ENCODE measurements around the gene C20orf96. TPM values are rescaled to one million over a fixed set of nuclear protein-coding genes. Genes with fewer than 3 reads are reported as not detected.

The C20orf96 gene
- total and polyA plus RNA-seq, 2 experiments from 2014 or later: 14.6 to 36.3 TPM

- DNase-seq (ENCODE audit: low spot score) (no peak), ATAC-seq (no peak)
- H3K4me2 ChIP-seq: no peak overlapping the region
- peaks cover 7% of the 10 kb centered on the region; the same call in 1 of the 2 replicates for H4K20me1 ChIP-seq (replicated peaks; ENCODE audit: insufficient read depth)
- peaks cover 5% of the 10 kb centered on the region; the same call in 2 of the 3 replicates for H3K9me3 Mint-ChIP-seq
- H3K4me1 Mint-ChIP-seq: peaks cover 9% of the 10 kb centered on the region; the same call in 2 of the 3 replicates
- no peaks in the 10 kb centered on the region for H3K79me2 ChIP-seq (replicated peaks; ENCODE audit: insufficient read depth)
- H3K27ac Mint-ChIP-seq: no peak overlapping the region
- no peak overlapping the region for H3K4me3 Mint-ChIP-seq
- no peak overlapping the region for H3K27ac ChIP-seq (ENCODE audit: low read depth)
- H3K27me3 Mint-ChIP-seq (ENCODE audit: insufficient read depth, low read depth, poor library complexity): peaks cover 82% of the 10 kb centered on the region
- no peak for TF ChIP-seq JUNB (IDR thresholded peaks at IDR 0.05; ENCODE audit: unreplicated experiment)
- TF ChIP-seq STAT1 (IDR thresholded peaks at IDR 0.05; ENCODE audit: unreplicated experiment): no peak
- TF ChIP-seq CTCF (conservative IDR thresholded peaks at IDR 0.05; ENCODE audit: low read depth in 2 of 2): no peak
- peaks cover 99% of the 10 kb centered on the region for H3K27me3 ChIP-seq (ENCODE audit: insufficient read depth)
- H3K4me1 ChIP-seq (ENCODE audit: insufficient read depth): peaks cover 4% of the 10 kb centered on the region; the same call in 1 of the 2 replicates
- H3K36me3 ChIP-seq (ENCODE audit: insufficient read depth): no peaks in the 10 kb centered on the region
- H3K36me3 Mint-ChIP-seq (ENCODE audit: low read depth): no peaks in the 10 kb centered on the region
- H2AFZ ChIP-seq: no peak overlapping the region
- H3K9me2 ChIP-seq (ENCODE audit: insufficient read depth): no peaks in the 10 kb centered on the region
- H3K4me3 ChIP-seq: no peak overlapping the region
- no peaks in the 10 kb centered on the region for H3F3A ChIP-seq (replicated peaks; ENCODE audit: low read depth)
Measured at GRCh38 chr20:252801-253200, 37.7 kb downstream of the C20orf96 start.

GRCh38 chr20:251354-251753 is 39.2 kb downstream of the C20orf96 start:
- peak; percentile 82 for ATAC-seq
- peak; percentile 88 for DNase-seq (ENCODE audit: low spot score)
- Mint-ChIP-seq H3K27ac (no peak overlapping the region), H3K36me3 (ENCODE audit: low read depth) (no peaks in the 10 kb centered on the region), H3K9me3 (peaks cover 8% of the 10 kb centered on the region; the same call in 2 of the 3 replicates), H3K4me1 (peaks cover 9% of the 10 kb centered on the region; the same call in 2 of the 3 replicates), H3K27me3 (ENCODE audit: insufficient read depth, low read depth, poor library complexity) (peaks cover 83% of the 10 kb centered on the region), H3K4me3 (no peak overlapping the region)
- no peak overlapping the region for H3K27ac ChIP-seq (ENCODE audit: low read depth)
- no peak overlapping the region for H3K4me2 ChIP-seq
- no peak overlapping the region for H3K4me3 ChIP-seq
- no peaks in the 10 kb centered on the region for H3K36me3 ChIP-seq (ENCODE audit: insufficient read depth)
- H3K79me2 ChIP-seq (replicated peaks; ENCODE audit: insufficient read depth): no peaks in the 10 kb centered on the region
- H2AFZ ChIP-seq: no peak overlapping the region
- no peaks in the 10 kb centered on the region for H3K9me2 ChIP-seq (ENCODE audit: insufficient read depth)
- no peak for TF ChIP-seq NANOG (IDR thresholded peaks at IDR 0.05; ENCODE audit: borderline replicate concordance)
- TF ChIP-seq STAT1 (IDR thresholded peaks at IDR 0.05; ENCODE audit: unreplicated experiment): no peak
- no peak for TF ChIP-seq JUNB (IDR thresholded peaks at IDR 0.05; ENCODE audit: unreplicated experiment)
- no peak for TF ChIP-seq REST (IDR thresholded peaks at IDR 0.05; ENCODE audit: unreplicated experiment)
- no peak for TF ChIP-seq CREB1 (CRISPR knock-in tag; IDR thresholded peaks at IDR 0.05; ENCODE audit: low read depth)
- no peak for TF ChIP-seq EZH2phosphoT487 (IDR thresholded peaks at IDR 0.05; ENCODE audit: unreplicated experiment)
- peaks cover 99% of the 10 kb centered on the region for H3K27me3 ChIP-seq (ENCODE audit: insufficient read depth)
- H3K4me1 ChIP-seq (ENCODE audit: insufficient read depth): peaks cover 4% of the 10 kb centered on the region; the same call in 1 of the 2 replicates
- peaks cover 7% of the 10 kb centered on the region; the same call in 1 of the 2 replicates for H4K20me1 ChIP-seq (replicated peaks; ENCODE audit: insufficient read depth)
- no peaks in the 10 kb centered on the region for H3F3A ChIP-seq (replicated peaks; ENCODE audit: low read depth)
